ENCODE results near the gene MAP3K4.

MAP3K4 gene

GRCh38 chr6:161048641-161049040 is 57.1 kb downstream of the MAP3K4 start:
- no peak for DNase-seq

GRCh38 chr6:161050134-161050765 is 58.7 kb downstream of the MAP3K4 start:
- no peak for DNase-seq

- DNase-seq, result no peak
Measured at GRCh38 chr6:161053103-161053502, 61.5 kb downstream of the MAP3K4 start.

- DNase-seq, result no peak
Measured at GRCh38 chr6:161054876-161055275, 63.3 kb downstream of the MAP3K4 start.

- no peak for DNase-seq
Measured at GRCh38 chr6:161056451-161056850, 64.9 kb downstream of the MAP3K4 start.

- DNase-seq, result no peak
Measured at GRCh38 chr6:161057103-161058091, 65.8 kb downstream of the MAP3K4 start.

- DNase-seq, result no peak
Measured at GRCh38 chr6:161058741-161059140, 67.2 kb downstream of the MAP3K4 start.

GRCh38 chr6:161061576-161061975 is 70.0 kb downstream of the MAP3K4 start:
- DNase-seq, result no peak

GRCh38 chr6:161064915-161065314 is 73.3 kb downstream of the MAP3K4 start:
- no peak for DNase-seq

GRCh38 chr6:161066511-161066910 is 74.9 kb downstream of the MAP3K4 start:
- no peak for DNase-seq

- no peak for DNase-seq
Measured at GRCh38 chr6:161067749-161068148, 76.2 kb downstream of the MAP3K4 start.

- no peak for DNase-seq
Measured at GRCh38 chr6:161068321-161068741, 76.8 kb downstream of the MAP3K4 start.

- DNase-seq, result no peak
Measured at GRCh38 chr6:161073930-161074329, 82.4 kb downstream of the MAP3K4 start.

GRCh38 chr6:161074496-161075121 is 83.0 kb downstream of the MAP3K4 start:
- no peak for DNase-seq

- DNase-seq, result no peak
Measured at GRCh38 chr6:161076181-161076677, 84.7 kb downstream of the MAP3K4 start.

GRCh38 chr6:161079566-161080262 is 88.1 kb downstream of the MAP3K4 start:
- no peak for DNase-seq

GRCh38 chr6:161080263-161080970 is 88.8 kb downstream of the MAP3K4 start:
- DNase-seq, result no peak

- no peak for DNase-seq
Measured at GRCh38 chr6:161082215-161082614, 90.6 kb downstream of the MAP3K4 start.

- DNase-seq, result no peak
Measured at GRCh38 chr6:161085246-161085645, 93.7 kb downstream of the MAP3K4 start.

GRCh38 chr6:161088676-161089328 is 97.2 kb downstream of the MAP3K4 start:
- DNase-seq, result no peak

GRCh38 chr6:161091151-161091550 is 99.6 kb downstream of the MAP3K4 start:
- DNase-seq, result no peak
